RPMI7951 (cell line): ENCODE data around the gene MAP4K4. TPM values are rescaled to one million over a fixed set of nuclear protein-coding genes. Genes with fewer than 3 reads are reported as not detected.

Source experiments
- DNase-seq: peaks from one replicate; pipeline ENCODE4 v3.0.0-alpha.2; 2012; ENCODE audit warnings: low read depth
- total RNA-seq: library from RNA; depleted of rRNA; stranded (reverse); fragments of >200 nt; shearing (Covaris generic); gene quantifications from 2 replicates; pipeline ENCODE4 v1.2.3, GENCODE V29; 2014

Gene MAP4K4
- total RNA-seq, 1 experiment from 2014 or later = 77.5 TPM

DNA sequence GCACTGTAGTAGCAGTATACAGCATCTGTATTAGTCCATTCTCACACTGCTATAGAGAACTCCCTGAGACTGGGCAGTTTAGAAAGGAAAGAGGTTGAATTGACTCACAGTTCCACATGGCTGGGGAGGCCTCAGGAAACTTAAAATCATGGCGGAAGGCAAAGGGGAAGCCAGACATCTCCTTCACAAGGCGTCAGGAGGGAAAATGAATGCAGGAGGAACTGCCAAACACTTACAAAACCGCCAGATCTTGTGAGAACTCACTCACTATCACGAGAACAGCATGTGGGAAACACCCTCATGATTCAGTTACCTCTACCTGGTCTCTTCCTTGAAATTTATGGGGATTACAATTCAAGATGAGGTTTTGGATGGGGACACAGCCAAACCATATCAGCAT is 25.4 kb downstream of the MAP4K4 start:
- no peak for DNase-seq

- no peak for DNase-seq
These were observed 26.0 kb downstream of the MAP4K4 start for GRCh38 chr2:101723371-101724124.

DNA sequence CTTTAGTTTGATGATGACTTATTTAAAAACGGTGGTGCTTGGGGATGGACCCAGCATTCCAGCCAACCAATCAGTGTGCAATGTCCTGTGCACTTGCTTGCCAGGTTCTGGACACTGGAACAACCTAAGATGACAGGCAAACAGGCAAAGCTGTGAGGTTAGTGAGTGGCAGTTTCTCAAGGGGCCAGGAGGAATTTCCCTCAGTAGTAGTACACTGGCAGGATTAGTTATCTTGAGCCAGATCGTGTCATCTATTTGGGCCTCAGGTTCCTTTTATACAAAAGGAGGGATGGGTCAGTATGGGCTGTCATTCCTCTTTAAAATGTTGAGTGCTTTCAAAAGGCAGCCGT is 26.6 kb downstream of the MAP4K4 start:
- DNase-seq = no peak

GRCh38 chr2:101725038-101725437 is 27.5 kb downstream of the MAP4K4 start:
- DNase-seq = no peak

DNA sequence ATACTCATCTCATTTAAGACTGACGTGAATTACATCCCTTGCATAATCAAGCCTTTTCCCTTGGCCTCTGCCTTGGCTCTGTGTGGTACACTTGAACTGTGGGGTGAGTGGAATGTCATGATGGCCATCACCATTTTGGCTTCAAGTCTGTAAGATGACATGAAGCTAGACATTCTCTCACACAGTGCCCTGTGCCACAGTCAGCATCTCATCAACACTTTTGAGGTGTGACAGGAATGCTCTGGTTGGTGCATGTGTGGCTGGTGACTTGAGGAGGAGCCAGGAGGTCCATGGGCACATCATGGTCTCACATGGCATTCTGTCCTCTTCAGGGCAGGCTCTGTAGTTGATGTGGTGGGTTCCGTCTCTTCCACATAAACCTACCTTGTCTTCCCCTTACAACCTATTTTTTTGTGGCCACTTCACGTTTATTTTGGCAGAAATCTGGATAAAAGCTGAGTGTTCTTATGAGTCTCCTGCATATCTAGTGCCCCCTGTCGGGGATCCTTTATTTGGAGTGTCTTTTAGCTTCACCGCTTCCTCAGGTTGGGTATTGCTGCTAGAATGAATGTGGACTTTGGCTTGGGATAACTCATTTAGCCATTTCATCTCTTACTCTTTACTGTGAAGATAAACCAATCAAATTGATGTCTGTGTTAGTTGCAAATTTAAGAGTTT is 28.1 kb downstream of the MAP4K4 start:
- peak; percentile 41 for DNase-seq

DNA sequence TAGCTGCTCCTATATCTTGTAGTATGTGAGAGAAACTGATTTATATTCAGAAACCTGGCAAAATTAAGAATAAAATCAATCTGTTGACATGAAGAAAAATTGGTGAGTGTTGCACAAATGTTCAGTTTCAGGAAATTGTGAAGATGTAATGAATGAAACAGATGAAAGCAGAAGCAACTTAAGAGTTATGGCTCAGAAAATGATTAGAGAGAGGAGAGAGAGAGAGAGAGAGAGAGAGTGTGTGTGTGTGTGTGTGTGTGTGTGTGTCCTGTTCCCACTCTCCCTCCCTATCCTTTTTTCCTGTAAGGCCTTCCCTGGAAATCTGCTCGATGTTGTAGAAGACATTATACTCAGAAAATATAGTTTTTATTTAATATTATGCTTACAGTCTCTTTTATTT is 31.4 kb downstream of the MAP4K4 start:
- no peak for DNase-seq

- DNase-seq = no peak
These were observed 32.1 kb downstream of the MAP4K4 start for GRCh38 chr2:101729521-101730190.

DNA sequence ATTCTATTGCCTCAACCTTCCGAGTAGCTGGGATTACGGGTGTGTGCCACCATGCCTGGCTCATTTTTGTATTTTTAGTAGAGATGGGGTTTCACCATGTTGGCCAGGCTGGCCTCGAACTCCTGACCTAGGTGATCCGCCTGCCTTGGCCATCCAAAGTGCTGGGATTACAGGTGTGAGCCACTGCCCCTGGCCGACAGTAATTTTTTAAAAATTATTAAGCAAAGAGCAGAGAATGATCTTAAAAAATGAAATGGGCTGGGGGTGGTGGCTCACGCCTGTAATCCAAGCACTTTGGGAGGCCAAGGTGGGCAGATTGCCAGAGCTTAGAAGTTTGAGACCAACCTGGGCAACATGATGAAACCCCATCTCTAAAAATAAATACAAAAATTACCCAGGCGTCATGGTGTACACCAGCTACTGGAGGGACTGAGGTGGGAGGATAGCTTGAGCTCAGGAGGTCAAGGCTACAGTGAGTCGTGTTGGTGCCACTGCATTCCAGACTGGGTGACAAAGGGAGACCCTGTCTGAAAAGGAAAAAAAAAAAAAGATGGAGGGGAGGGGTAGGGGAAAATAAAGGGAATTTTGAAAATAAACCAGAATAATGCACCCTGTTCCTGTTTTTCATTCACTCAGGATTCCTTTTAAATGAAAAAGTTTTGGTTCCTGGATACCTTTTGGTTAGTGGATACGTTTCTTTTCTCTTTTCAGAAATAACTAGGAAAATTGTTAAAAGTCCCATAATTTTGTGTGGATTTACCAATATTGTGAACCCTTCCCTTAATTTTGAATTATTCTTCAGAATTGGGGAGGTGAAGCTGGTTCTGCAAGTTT is 33.9 kb downstream of the MAP4K4 start:
- no peak for DNase-seq

- no peak for DNase-seq
These were observed 34.7 kb downstream of the MAP4K4 start for GRCh38 chr2:101732199-101732598.

- DNase-seq = no peak
These were observed 35.3 kb downstream of the MAP4K4 start for GRCh38 chr2:101732773-101733256.

- no peak for DNase-seq
These were observed 35.9 kb downstream of the MAP4K4 start for GRCh38 chr2:101733257-101733993.

DNA sequence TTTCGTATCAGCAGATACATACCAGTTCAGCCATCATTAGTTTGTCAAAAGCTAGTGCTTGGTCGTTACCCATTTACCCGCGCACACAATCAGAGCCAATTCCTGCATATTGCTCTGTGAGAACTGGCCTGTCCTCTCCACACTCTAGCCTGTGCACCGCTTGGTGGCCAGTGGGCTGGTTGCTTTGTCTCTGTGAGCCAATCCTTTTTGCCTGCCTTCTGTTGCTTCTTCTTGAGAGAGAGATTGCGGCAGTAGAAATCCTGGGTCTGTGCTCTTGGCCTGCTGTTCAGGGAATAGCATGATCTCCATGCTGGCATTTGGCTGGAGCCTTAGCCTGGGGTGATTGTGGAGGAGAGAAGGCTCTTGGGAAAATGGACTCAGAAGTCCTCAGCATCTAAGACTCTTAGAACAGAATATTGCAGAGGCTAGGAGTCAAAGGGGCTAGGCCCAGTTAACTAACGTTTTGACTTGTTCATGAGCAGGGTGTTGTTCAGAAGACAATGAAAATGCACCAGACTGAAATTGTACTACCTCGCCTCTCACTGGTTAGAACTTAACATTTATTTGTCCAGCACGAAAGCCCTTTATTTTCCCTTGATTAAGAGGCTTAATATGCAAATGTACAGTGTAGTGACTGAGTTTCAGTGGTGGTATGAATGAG is 37.1 kb downstream of the MAP4K4 start:
- no peak for DNase-seq

- no peak for DNase-seq
These were observed 37.6 kb downstream of the MAP4K4 start for GRCh38 chr2:101735166-101735533.

DNA sequence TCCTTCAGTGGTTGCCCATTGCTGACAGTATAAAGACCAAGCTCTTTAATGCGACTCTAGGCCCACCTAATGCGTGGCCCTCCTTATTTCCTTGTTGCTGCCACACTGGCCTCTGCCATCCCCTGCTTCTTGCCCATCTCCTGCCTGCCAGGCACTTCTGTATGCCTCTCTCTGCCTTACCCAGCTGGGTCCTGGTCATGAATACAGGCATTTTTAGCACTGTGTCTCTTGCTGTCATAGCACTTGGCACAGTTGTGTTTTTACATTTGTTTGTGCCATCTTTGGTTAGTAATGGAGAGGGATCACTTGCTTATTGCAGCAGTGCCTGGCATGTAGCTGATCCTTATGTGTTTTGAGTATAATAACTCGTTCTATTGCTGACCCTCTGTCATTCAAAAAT is 38.7 kb downstream of the MAP4K4 start:
- no peak for DNase-seq

DNA sequence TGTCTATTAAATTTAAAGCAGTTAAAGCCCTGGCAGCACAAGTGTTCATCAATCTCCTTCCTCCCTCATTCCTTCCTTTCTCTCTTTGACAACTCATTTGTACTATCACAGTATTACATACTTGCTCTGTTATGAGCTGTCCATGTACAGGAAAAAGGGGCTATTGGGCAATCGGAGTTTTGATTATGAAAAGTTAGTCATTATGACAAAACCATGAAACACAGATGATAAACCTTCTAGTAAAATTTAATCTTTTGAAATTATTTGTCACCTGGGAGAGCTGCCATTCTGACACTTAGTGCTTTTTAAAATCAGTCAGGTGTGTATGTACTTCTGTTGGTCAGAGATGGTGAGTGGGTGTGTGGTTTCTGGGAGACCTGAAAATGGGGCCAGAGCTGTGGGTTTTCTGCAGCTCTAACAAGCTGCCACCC is 39.4 kb downstream of the MAP4K4 start:
- no peak for DNase-seq

- DNase-seq = no peak
These were observed 40.2 kb downstream of the MAP4K4 start for GRCh38 chr2:101737478-101738255.

- DNase-seq = no peak
These were observed 41.1 kb downstream of the MAP4K4 start for GRCh38 chr2:101738649-101739048.

GRCh38 chr2:101740555-101740964 is 43.1 kb downstream of the MAP4K4 start:
- DNase-seq = no peak

DNA sequence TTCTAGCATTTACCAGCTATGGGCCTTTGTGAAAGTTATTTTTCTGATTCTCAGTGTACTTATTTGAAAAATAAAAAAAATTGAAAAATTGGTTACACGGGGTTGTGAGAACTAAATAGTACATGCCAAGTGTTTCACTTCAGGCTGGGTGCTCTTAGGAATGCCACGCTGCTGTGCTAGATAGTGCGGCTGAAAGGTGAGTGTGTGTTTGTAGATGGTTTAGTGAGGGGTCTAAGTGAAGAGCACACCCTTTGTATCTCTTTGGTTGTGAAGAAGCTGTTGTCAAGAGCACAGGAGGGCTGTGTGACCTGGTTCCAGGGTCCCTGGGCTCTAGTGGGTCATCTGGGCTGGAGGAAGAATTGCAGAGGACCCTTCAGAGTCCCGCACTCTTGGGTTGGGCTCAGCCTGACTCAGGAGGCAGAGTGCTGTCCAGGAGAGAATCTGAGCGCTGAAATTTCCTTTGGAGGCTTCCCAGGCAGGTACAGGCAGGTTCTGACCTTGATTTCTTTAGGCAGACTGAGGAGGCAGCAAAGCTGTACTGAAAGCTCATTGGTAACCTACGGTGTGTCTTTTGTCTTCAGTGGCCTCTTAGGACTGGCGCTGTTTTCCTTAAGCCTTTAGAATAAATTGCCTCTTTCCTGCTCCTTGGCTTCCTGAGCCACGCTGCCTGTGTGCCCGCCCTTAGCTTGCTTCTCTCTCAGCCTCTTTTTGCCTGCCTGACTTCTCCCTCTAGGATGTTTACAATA is 44.4 kb downstream of the MAP4K4 start:
- DNase-seq = no peak
